Esophagus squamous epithelium (tissue), 5 donors: ENCODE measurements around the gene UNC13C. TPM values are rescaled to one million over a fixed set of nuclear protein-coding genes. Genes with fewer than 3 reads are reported as not detected.

ENCODE experiments used
- DNase-seq: peaks from one replicate; lab custom pipeline; 2025; lab: John Stamatoyannopoulos, UW
- H3K27ac ChIP-seq, 4 donors: fragments of 200-600 bp; sonication (generic); one replicate each; pipeline ENCODE4 v1.5.1; 2016 to 2019; ENCODE audit warnings: mild to moderate bottlenecking in 1 of 4
- H3K27me3 ChIP-seq, 4 donors: fragments of 200-600 bp; sonication (generic); 1 replicate in 3 of 4; 2 replicates in 1 of 4; pipeline versions ENCODE4 v1.5.1 to v1.6.0; 2017 to 2021; ENCODE audit warnings: antibody characterized with exemption in 1 of 4
- H3K36me3 ChIP-seq, 3 donors: fragments of 200-600 bp; sonication (generic); one replicate each; pipeline ENCODE4 v1.5.1; 2016 to 2019
- H3K4me1 ChIP-seq, 3 donors: fragments of 200-600 bp; sonication (generic); one replicate each; pipeline ENCODE4 v1.5.1; 2017 to 2019
- H3K4me3 ChIP-seq, 4 donors: fragments of 200-600 bp; sonication (generic); 1 replicate in 3 of 4; 2 replicates in 1 of 4; pipeline ENCODE4 v1.5.1; 2016 to 2019; ENCODE audit warnings: mild to moderate bottlenecking in 2 of 4, moderate library complexity in 1 of 4
- H3K9me3 ChIP-seq, 3 donors: fragments of 200-600 bp; sonication (generic); one replicate each; pipeline ENCODE4 v1.5.1; 2016 to 2019
- CTCF ChIP-seq, 6 experiments: fragments of 450-650 bp in 4 of 6; fragments of 200-600 bp in 2 of 6; sonication (generic) in 2 of 6; IDR thresholded peaks; one replicate each; pipeline ENCODE4 v1.5.1; 2016 to 2019; ENCODE audit warnings: antibody characterized with exemption in 6 of 6, mild to moderate bottlenecking in 4 of 6, moderate library complexity in 4 of 6
- POLR2A ChIP-seq, 4 donors: fragments of 450-650 bp; IDR thresholded peaks; one replicate each; pipeline ENCODE4 v1.6.1; 2017; ENCODE audit warnings: antibody characterized with exemption in 4 of 4, mild to moderate bottlenecking in 4 of 4, moderate library complexity in 3 of 4
- WGBS, 2 donors: methylation state at CpG; one replicate each; pipeline ENCODE4 v1.1.5; 2018; 5-methylcytosine and 5-hydroxymethylcytosine counted together
- intact Hi-C: fragments of 100-400 bp; cut with DNase I; formaldehyde crosslinking; loops from one replicate; pipeline ENCODE4 v1.15.0; 2022
- total RNA-seq, 4 donors: library from RNA; depleted of rRNA; stranded (reverse); fragments of >200 nt; gene quantifications; one replicate each; pipeline ENCODE4 v1.1.0, GENCODE V29; 2016
- donor health status: DM: yes; HTN: yes; CAD: no.

UNC13C gene
- total RNA-seq, 4 donors from 2014 or later, result 0.18 to 0.19 TPM; not detected in 2

- WGBS, 2 donors, result 33 to 38% methylated on average over 1 of the region's 1 CpG
- H3K4me1 ChIP-seq, result no peaks in the 10 kb centered on the region
- H3K27me3 ChIP-seq, result peaks cover 0 to 11% (median 0%) of the 10 kb centered on the region in 4 donors
- intact Hi-C loops, result no loop called here
- TF ChIP-seq CTCF (IDR thresholded peaks at IDR 0.05) (no peak), POLR2A (IDR thresholded peaks at IDR 0.05) (no peak)
- no peak overlapping the region for H3K4me3 ChIP-seq
- DNase-seq, result no peak
- H3K36me3 ChIP-seq, result no peaks in the 10 kb centered on the region
- no peak overlapping the region for H3K27ac ChIP-seq
- H3K9me3 ChIP-seq, result no peaks in the 10 kb centered on the region
Measured at GRCh38 chr15:53984221-53984620, 6.0 kb downstream of the UNC13C start.

- no peak for DNase-seq
- intact Hi-C loops, result no loop called here
- WGBS, 2 donors, result 67 to 79% methylated on average over 4 of the region's 4 CpGs
- peaks cover 0 to 6% (median 0%) of the 10 kb centered on the region in 4 donors for H3K27me3 ChIP-seq
- TF ChIP-seq POLR2A (IDR thresholded peaks at IDR 0.05) (no peak), CTCF (IDR thresholded peaks at IDR 0.05) (no peak)
- H3K36me3 ChIP-seq, result no peaks in the 10 kb centered on the region
- no peak overlapping the region for H3K27ac ChIP-seq
- H3K4me1 ChIP-seq, result no peaks in the 10 kb centered on the region
- no peak overlapping the region for H3K4me3 ChIP-seq
- no peaks in the 10 kb centered on the region for H3K9me3 ChIP-seq
Measured at GRCh38 chr15:53985562-53985961, 7.3 kb downstream of the UNC13C start.

GRCh38 chr15:53987480-53987879, 9.2 kb downstream of the UNC13C start:
- WGBS, 2 donors, result 66 to 81% methylated on average over 2 of the region's 2 CpGs
- Histone ChIP-seq H3K27me3 (no peaks in the 10 kb centered on the region), H3K4me3 (no peak overlapping the region), H3K9me3 (no peaks in the 10 kb centered on the region), H3K4me1 (no peaks in the 10 kb centered on the region), H3K36me3 (no peaks in the 10 kb centered on the region), H3K27ac (no peak overlapping the region)
- intact Hi-C loops, result no loop called here
- DNase-seq, result no peak
- no peak for TF ChIP-seq CTCF (IDR thresholded peaks at IDR 0.05)
- TF ChIP-seq POLR2A (IDR thresholded peaks at IDR 0.05), result no peak

DNA sequence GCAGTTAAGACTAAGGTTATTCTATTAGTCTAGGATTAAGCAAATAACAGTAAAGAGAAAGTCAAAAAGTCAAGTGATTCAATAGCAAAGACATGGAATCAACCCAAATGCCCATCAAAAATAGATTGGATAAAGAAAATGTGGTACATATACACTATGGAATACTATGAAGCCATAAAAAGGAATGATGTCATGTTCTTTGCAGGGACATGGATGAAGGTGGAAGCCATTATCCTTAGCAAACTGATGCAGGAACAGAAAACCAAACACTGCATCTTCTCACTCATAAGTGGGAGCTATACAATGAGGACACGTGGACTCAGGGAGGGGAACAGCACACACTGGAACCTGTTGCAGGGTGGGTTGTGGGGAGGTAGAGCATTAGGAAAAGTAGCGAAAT, 29.0 kb downstream of the UNC13C start:
- Histone ChIP-seq H3K36me3 (no peaks in the 10 kb centered on the region), H3K27me3 (no peaks in the 10 kb centered on the region), H3K4me3 (no peak overlapping the region), H3K27ac (no peak overlapping the region), H3K4me1 (no peaks in the 10 kb centered on the region), H3K9me3 (no peaks in the 10 kb centered on the region)
- 83 to 87% methylated on average over 2 of the region's 2 CpGs for WGBS, 2 donors
- DNase-seq, result no peak
- intact Hi-C loops, result no loop called here
- no peak for TF ChIP-seq POLR2A (IDR thresholded peaks at IDR 0.05)
- TF ChIP-seq CTCF (IDR thresholded peaks at IDR 0.05), result no peak

DNA sequence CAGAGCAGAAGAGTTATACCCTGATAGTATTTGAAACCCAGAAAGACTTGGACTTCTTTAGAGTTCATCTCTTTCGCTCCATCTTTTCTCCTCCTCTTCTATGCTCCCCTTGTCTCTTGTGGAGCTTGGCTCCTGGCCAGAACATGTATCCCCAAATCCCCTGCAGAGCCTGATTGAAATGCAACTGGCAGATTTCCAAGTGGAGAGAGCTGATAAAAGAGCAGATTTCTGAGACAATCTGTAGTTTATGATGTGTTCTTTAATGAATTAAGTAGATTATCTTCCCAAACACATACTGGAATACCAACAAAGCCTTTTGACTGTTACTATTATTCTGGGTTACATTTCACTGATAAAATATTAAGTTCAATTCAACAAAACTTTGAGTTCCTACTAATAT, 33.4 kb downstream of the UNC13C start:
- no peak for DNase-seq
- WGBS, 2 donors, result 50 to 62% methylated on average over 1 of the region's 1 CpG
- H3K4me1 ChIP-seq, result no peaks in the 10 kb centered on the region
- intact Hi-C loops, result no loop called here
- no peaks in the 10 kb centered on the region for H3K36me3 ChIP-seq
- no peaks in the 10 kb centered on the region for H3K27me3 ChIP-seq
- H3K9me3 ChIP-seq, result no peaks in the 10 kb centered on the region
- no peak for TF ChIP-seq POLR2A (IDR thresholded peaks at IDR 0.05)
- no peak for TF ChIP-seq CTCF (IDR thresholded peaks at IDR 0.05)
- H3K4me3 ChIP-seq, result no peak overlapping the region
- no peak overlapping the region for H3K27ac ChIP-seq
